ENCODE measurements around the gene RHBDF2.

- TF ChIP-seq L3MBTL2 (conservative IDR thresholded peaks at IDR 0.05) (no peak), FOXA1 (IDR thresholded peaks at IDR 0.05) (no peak), ARNT (IDR thresholded peaks at IDR 0.05) (no peak), SP1 (IDR thresholded peaks at IDR 0.05) (no peak), BHLHE40 (IDR thresholded peaks at IDR 0.05; ENCODE audit: borderline replicate concordance) (no peak), CTBP1 (IDR thresholded peaks at IDR 0.05; ENCODE audit: borderline replicate concordance) (no peak), NFRKB (IDR thresholded peaks at IDR 0.05) (no peak), TARDBP (IDR thresholded peaks at IDR 0.05) (no peak), SUZ12 (IDR thresholded peaks at IDR 0.05) (no peak), ELF4 (IDR thresholded peaks at IDR 0.05) (no peak), FOXM1 (IDR thresholded peaks at IDR 0.05; ENCODE audit: borderline replicate concordance) (no peak)
These were observed 29.5 kb downstream of the RHBDF2 start for GRCh38 chr17:76471498-76472257.
